Measurements from ENCODE around the gene RAMP1.
"Not testable (repeated sequence)": the region's sequence is repeated elsewhere in the genome, so short reads cannot be mapped to it uniquely, and the experiment has no call there.

RAMP1 gene

DNA sequence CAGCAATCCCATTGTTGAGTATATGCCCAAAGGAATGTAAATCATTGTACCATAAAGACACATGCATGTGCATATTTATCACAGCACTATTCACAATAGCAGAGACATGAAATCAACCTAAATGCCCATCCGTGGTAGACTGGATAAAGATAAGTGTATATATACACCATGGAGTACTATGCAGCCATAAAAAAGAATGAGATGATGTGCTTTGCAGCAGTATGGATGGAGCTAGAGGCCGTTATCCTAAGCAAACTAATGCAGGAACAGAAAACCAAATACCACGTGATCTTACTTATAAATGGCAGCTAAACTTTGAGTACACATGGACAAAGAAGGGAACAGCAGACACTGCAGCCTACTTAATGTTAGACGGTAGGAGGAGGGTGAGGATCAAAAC lies 18.4 kb upstream of the RAMP1 start:
- Histone ChIP-seq H3K9ac (ENCODE audit: low read length) (no peak overlapping the region), H3K4me2 (ENCODE audit: low read depth, low read length, poor library complexity, severe bottlenecking) (no peak overlapping the region), H3K79me2 (ENCODE audit: insufficient read depth, low read length) (no peaks in the 10 kb centered on the region), H4K20me1 (ENCODE audit: low read depth, low read length) (no peaks in the 10 kb centered on the region), H3K27me3 (ENCODE audit: low read length) (no peaks in the 10 kb centered on the region), H3K36me3 (ENCODE audit: low read length) (no peaks in the 10 kb centered on the region), H3K4me3 (ENCODE audit: insufficient read depth, low read length, poor library complexity, severe bottlenecking) (no peak overlapping the region), H3K9me2 (replicated peaks; ENCODE audit: insufficient read depth, low read length) (no peaks in the 10 kb centered on the region), H3F3A (ENCODE audit: insufficient read depth) (no peaks in the 10 kb centered on the region), H3K9me3 (ENCODE audit: insufficient read depth, low read length) (no peaks in the 10 kb centered on the region), H3K27ac (ENCODE audit: low read depth, low read length) (no peak overlapping the region), H2AFZ (ENCODE audit: low read depth, low read length, severe bottlenecking) (no peak overlapping the region)
- TF ChIP-seq CTCF (IDR thresholded peaks at IDR 0.05; ENCODE audit: insufficient read depth, low read length, poor library complexity, severe bottlenecking) (no peak), EZH2phosphoT487 (conservative IDR thresholded peaks at IDR 0.05; ENCODE audit: low read length) (no peak)

GRCh38 chr2:237848940-237849339 lies 10.5 kb upstream of the RAMP1 start:
- H3K9ac ChIP-seq (ENCODE audit: low read length); H3K79me2 ChIP-seq (ENCODE audit: insufficient read depth, low read length); H3K36me3 ChIP-seq (ENCODE audit: low read length); H2AFZ ChIP-seq (ENCODE audit: low read depth, low read length, severe bottlenecking); H3K9me3 ChIP-seq (ENCODE audit: insufficient read depth, low read length); H3K4me3 ChIP-seq (ENCODE audit: insufficient read depth, low read length, poor library complexity, severe bottlenecking); H3K9me2 ChIP-seq (replicated peaks; ENCODE audit: insufficient read depth, low read length); H3K27ac ChIP-seq (ENCODE audit: low read depth, low read length); H3F3A ChIP-seq (ENCODE audit: insufficient read depth); H4K20me1 ChIP-seq (ENCODE audit: low read depth, low read length); H3K4me2 ChIP-seq (ENCODE audit: low read depth, low read length, poor library complexity, severe bottlenecking); H3K27me3 ChIP-seq (ENCODE audit: low read length): not testable (repeated sequence)

- TF ChIP-seq CTCF (IDR thresholded peaks at IDR 0.05; ENCODE audit: insufficient read depth, low read length, poor library complexity, severe bottlenecking) = no peak
- TF ChIP-seq EZH2phosphoT487 (conservative IDR thresholded peaks at IDR 0.05; ENCODE audit: low read length) = no peak
- H3K36me3 ChIP-seq (ENCODE audit: low read length) = no peaks in the 10 kb centered on the region
- H3K4me3 ChIP-seq (ENCODE audit: insufficient read depth, low read length, poor library complexity, severe bottlenecking) = no peak overlapping the region
- no peak overlapping the region for H2AFZ ChIP-seq (ENCODE audit: low read depth, low read length, severe bottlenecking)
- no peak overlapping the region for H3K4me2 ChIP-seq (ENCODE audit: low read depth, low read length, poor library complexity, severe bottlenecking)
- H3K27ac ChIP-seq (ENCODE audit: low read depth, low read length) = no peak overlapping the region
- H3K79me2 ChIP-seq (ENCODE audit: insufficient read depth, low read length) = no peaks in the 10 kb centered on the region
- no peak overlapping the region for H3K9ac ChIP-seq (ENCODE audit: low read length)
- H4K20me1 ChIP-seq (ENCODE audit: low read depth, low read length) = no peaks in the 10 kb centered on the region
- no peaks in the 10 kb centered on the region for H3K9me3 ChIP-seq (ENCODE audit: insufficient read depth, low read length)
- no peaks in the 10 kb centered on the region for H3F3A ChIP-seq (ENCODE audit: insufficient read depth)
- no peaks in the 10 kb centered on the region for H3K9me2 ChIP-seq (replicated peaks; ENCODE audit: insufficient read depth, low read length)
- no peaks in the 10 kb centered on the region for H3K27me3 ChIP-seq (ENCODE audit: low read length)
These were observed 5.1 kb upstream of the RAMP1 start for GRCh38 chr2:237854295-237854694.

- H3K27ac ChIP-seq (ENCODE audit: low read depth, low read length) = no peak overlapping the region
- no peak overlapping the region for H3K9ac ChIP-seq (ENCODE audit: low read length)
- H3K79me2 ChIP-seq (ENCODE audit: insufficient read depth, low read length) = no peaks in the 10 kb centered on the region
- H4K20me1 ChIP-seq (ENCODE audit: low read depth, low read length) = no peaks in the 10 kb centered on the region
- no peak overlapping the region for H3K4me2 ChIP-seq (ENCODE audit: low read depth, low read length, poor library complexity, severe bottlenecking)
- H3K4me3 ChIP-seq (ENCODE audit: insufficient read depth, low read length, poor library complexity, severe bottlenecking) = no peak overlapping the region
- H3K36me3 ChIP-seq (ENCODE audit: low read length) = no peaks in the 10 kb centered on the region
- no peaks in the 10 kb centered on the region for H3K9me3 ChIP-seq (ENCODE audit: insufficient read depth, low read length)
- H2AFZ ChIP-seq (ENCODE audit: low read depth, low read length, severe bottlenecking) = no peak overlapping the region
- H3K27me3 ChIP-seq (ENCODE audit: low read length) = no peaks in the 10 kb centered on the region
- no peak for TF ChIP-seq EZH2phosphoT487 (conservative IDR thresholded peaks at IDR 0.05; ENCODE audit: low read length)
- TF ChIP-seq CTCF (IDR thresholded peaks at IDR 0.05; ENCODE audit: insufficient read depth, low read length, poor library complexity, severe bottlenecking) = no peak
- no peaks in the 10 kb centered on the region for H3K9me2 ChIP-seq (replicated peaks; ENCODE audit: insufficient read depth, low read length)
- H3F3A ChIP-seq (ENCODE audit: insufficient read depth) = no peaks in the 10 kb centered on the region
These were observed 1.6 kb upstream of the RAMP1 start for GRCh38 chr2:237857791-237858190.

Measured in SU-DHL-6 (cell line).